Ascending aorta (tissue), 2 donors: Measurements from ENCODE around the gene GPR84. TPM values are rescaled to one million over a fixed set of nuclear protein-coding genes. Genes with fewer than 3 reads are reported as not detected.
A peak's percentile ranks its signal among the peaks of the same experiment; 100 is the strongest.

Experiments used
- DNase-seq, 2 donors: peaks; one replicate each; pipeline ENCODE4 v3.0.0-alpha.2; 2019; ENCODE audit warnings: low spot score in 2 of 2
- H3K27ac ChIP-seq, 2 donors: fragments of 200-600 bp; sonication (generic); one replicate each; pipeline ENCODE4 v1.5.1; 2016 to 2017; ENCODE audit warnings: mild to moderate bottlenecking in 1 of 2
- H3K27me3 ChIP-seq: fragments of 200-600 bp; sonication (generic); one replicate; pipeline ENCODE4 v1.5.1; 2017
- H3K36me3 ChIP-seq, 2 donors: fragments of 200-600 bp; sonication (generic); one replicate each; pipeline ENCODE4 v1.5.1; 2016
- H3K4me1 ChIP-seq, 2 donors: fragments of 200-600 bp; sonication (generic); one replicate each; pipeline ENCODE4 v1.5.1; 2016 to 2017; ENCODE audit warnings: mild to moderate bottlenecking in 1 of 2
- H3K4me3 ChIP-seq, 2 donors: fragments of 200-600 bp; sonication (generic); one replicate each; pipeline ENCODE4 v1.5.1; 2016 to 2017; ENCODE audit warnings: mild to moderate bottlenecking in 1 of 2
- H3K9me3 ChIP-seq, 2 donors: fragments of 200-600 bp; sonication (generic); one replicate each; pipeline ENCODE4 v1.5.1; 2016
- CTCF ChIP-seq, 3 experiments: fragments of 200-600 bp in 2 of 3; fragments of 450-650 bp in 1 of 3; sonication (generic) in 2 of 3; IDR thresholded peaks; one replicate each; pipeline ENCODE4 v1.5.1; 2016 to 2019; ENCODE audit warnings: antibody characterized with exemption in 3 of 3, mild to moderate bottlenecking in 1 of 3, moderate library complexity in 1 of 3
- intact Hi-C: fragments of 100-400 bp; cut with DNase I; formaldehyde crosslinking; loops from one replicate; pipeline ENCODE4 v1.15.1; 2023
- total RNA-seq: library from RNA; depleted of rRNA; stranded (reverse); fragments of >200 nt; gene quantifications from one replicate; pipeline ENCODE4 v1.1.0, GENCODE V29; 2016

The GPR84 gene
- total RNA-seq, 1 donor from 2014 or later = not detected

GRCh38 chr12:54409267-54409666, 45.0 kb upstream of the GPR84 start:
- H3K27me3 ChIP-seq = no peaks in the 10 kb centered on the region
- peaks cover 98 to 100% of the 10 kb centered on the region in 2 donors for H3K36me3 ChIP-seq
- H3K4me1 ChIP-seq = peaks cover 24 to 50% of the 10 kb centered on the region in 2 donors
- intact Hi-C loops = no loop called here
- peak overlapping the region in 1 of 2 donors; percentile 14 for H3K4me3 ChIP-seq
- peak overlapping the region; percentile 11 to 97 for H3K27ac ChIP-seq
- DNase-seq = no peak
- H3K9me3 ChIP-seq = no peaks in the 10 kb centered on the region
- no peak for TF ChIP-seq CTCF (IDR thresholded peaks at IDR 0.05)

GRCh38 chr12:54407183-54407905, 43.1 kb upstream of the GPR84 start:
- Histone ChIP-seq H3K27me3 (no peaks in the 10 kb centered on the region), H3K27ac (peak overlapping the region; percentile 29 to 45), H3K4me1 (peaks cover 9 to 31% of the 10 kb centered on the region in 2 donors), H3K9me3 (no peaks in the 10 kb centered on the region), H3K36me3 (peaks cover 100% of the 10 kb centered on the region in 2 donors), H3K4me3 (no peak overlapping the region)
- DNase-seq = no peak
- TF ChIP-seq CTCF (IDR thresholded peaks at IDR 0.05) = no peak
- intact Hi-C loops = no loop called here

- Histone ChIP-seq H3K9me3 (no peaks in the 10 kb centered on the region), H3K4me3 (no peak overlapping the region), H3K36me3 (peaks cover 100% of the 10 kb centered on the region in 2 donors), H3K27ac (peak overlapping the region; percentile 29 to 61), H3K27me3 (no peaks in the 10 kb centered on the region), H3K4me1 (peaks cover 0 to 15% of the 10 kb centered on the region in 2 donors)
- TF ChIP-seq CTCF (IDR thresholded peaks at IDR 0.05) = no peak
- DNase-seq = no peak
- intact Hi-C loops = no loop called here
These were observed 41.3 kb upstream of the GPR84 start for GRCh38 chr12:54405573-54405972.

GRCh38 chr12:54405106-54405505, 40.8 kb upstream of the GPR84 start:
- Histone ChIP-seq H3K36me3 (peaks cover 100% of the 10 kb centered on the region in 2 donors), H3K27ac (peak overlapping the region; percentile 29 to 61)

More at GRCh38 chr12:54405106-54405505, 40.8 kb upstream of the GPR84 start:
- H3K27me3 ChIP-seq = no peaks in the 10 kb centered on the region
- TF ChIP-seq CTCF (IDR thresholded peaks at IDR 0.05) = no peak
- intact Hi-C loops = no loop called here
- no peak overlapping the region for H3K4me3 ChIP-seq
- peaks cover 0 to 11% of the 10 kb centered on the region in 2 donors for H3K4me1 ChIP-seq
- no peak for DNase-seq
- H3K9me3 ChIP-seq = no peaks in the 10 kb centered on the region
